Ishikawa (cell line): ENCODE data around the gene NMU.

Experiments
- CEBPB ChIP-seq: IDR thresholded peaks from 2 replicates; pipeline ENCODE4 v1.6.1; 2012
- CREB1 ChIP-seq: IDR thresholded peaks from 2 replicates; pipeline ENCODE4 v1.6.1; 2012; ENCODE audit warnings: low read depth
- EGR1 ChIP-seq: IDR thresholded peaks from 2 replicates; pipeline ENCODE4 v1.6.1; 2012
- EP300 ChIP-seq: IDR thresholded peaks from 2 replicates; pipeline ENCODE4 v1.6.1; 2012; ENCODE audit warnings: borderline replicate concordance
- FOXM1 ChIP-seq: IDR thresholded peaks from 2 replicates; pipeline ENCODE4 v1.6.1; 2012; ENCODE audit warnings: low read depth, borderline replicate concordance
- NFIC ChIP-seq: IDR thresholded peaks from 2 replicates; pipeline ENCODE4 v1.6.1; 2012
- RAD21 ChIP-seq: IDR thresholded peaks from 2 replicates; pipeline ENCODE4 v1.6.1; 2012; ENCODE audit warnings: low read depth
- TAF1 ChIP-seq: IDR thresholded peaks from 2 replicates; pipeline ENCODE4 v1.6.1; 2012; ENCODE audit warnings: low read depth, mild to moderate bottlenecking
- TCF12 ChIP-seq: IDR thresholded peaks from 2 replicates; pipeline ENCODE4 v1.6.1; 2012; ENCODE audit warnings: low read depth
- TEAD4 ChIP-seq: IDR thresholded peaks from 2 replicates; pipeline ENCODE4 v1.6.1; 2012
- YY1 ChIP-seq: IDR thresholded peaks from 2 replicates; pipeline ENCODE4 v1.6.1; 2012; ENCODE audit warnings: low read depth
- ZBTB7A ChIP-seq: IDR thresholded peaks from 2 replicates; pipeline ENCODE4 v1.6.1; 2012; ENCODE audit warnings: low read depth
- TF ChIP-seq, protein P1 (sequence below): IDR thresholded peaks from 2 replicates; pipeline ENCODE4 v1.6.1; 2012
- TF ChIP-seq, protein P2 (sequence below): IDR thresholded peaks from 2 replicates; pipeline ENCODE4 v1.6.1; 2012; ENCODE audit warnings: low read depth, mild to moderate bottlenecking
- TF ChIP-seq, protein P3 (sequence below): IDR thresholded peaks from 2 replicates; pipeline ENCODE4 v1.6.1; 2012

Gene NMU

DNA sequence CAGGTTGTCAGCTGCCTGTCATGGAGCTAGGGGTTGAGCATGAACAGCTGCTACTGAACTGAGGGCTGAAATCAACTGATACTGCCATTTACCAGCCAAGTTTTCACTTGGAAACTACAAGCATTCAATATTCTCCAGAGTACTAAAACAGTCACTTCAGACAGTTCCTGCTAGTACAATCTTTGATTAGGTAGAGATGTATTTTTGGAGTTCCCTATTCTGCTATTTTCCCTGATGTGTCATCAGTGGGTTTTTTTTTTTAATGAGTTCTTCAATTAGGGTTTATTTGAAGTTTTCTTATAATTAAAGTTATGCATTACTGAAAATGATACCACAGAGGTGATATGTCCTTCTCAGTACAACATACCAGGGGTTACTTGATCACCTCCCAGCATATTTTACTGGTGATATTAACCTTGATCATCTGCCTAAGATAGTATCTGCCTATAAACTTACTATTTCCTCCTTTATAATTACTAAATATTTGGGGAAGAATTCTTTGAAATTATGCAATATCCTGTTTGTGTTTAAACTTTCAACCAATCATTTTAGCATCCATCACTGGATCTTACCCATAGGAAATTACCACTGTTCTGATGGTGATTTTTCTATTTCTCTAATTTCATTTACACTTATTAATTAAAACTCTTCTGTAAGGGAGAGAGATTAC, 57.6 kb downstream of the NMU start:
- TF ChIP-seq YY1 (no peak), TEAD4 (no peak)

DNA sequence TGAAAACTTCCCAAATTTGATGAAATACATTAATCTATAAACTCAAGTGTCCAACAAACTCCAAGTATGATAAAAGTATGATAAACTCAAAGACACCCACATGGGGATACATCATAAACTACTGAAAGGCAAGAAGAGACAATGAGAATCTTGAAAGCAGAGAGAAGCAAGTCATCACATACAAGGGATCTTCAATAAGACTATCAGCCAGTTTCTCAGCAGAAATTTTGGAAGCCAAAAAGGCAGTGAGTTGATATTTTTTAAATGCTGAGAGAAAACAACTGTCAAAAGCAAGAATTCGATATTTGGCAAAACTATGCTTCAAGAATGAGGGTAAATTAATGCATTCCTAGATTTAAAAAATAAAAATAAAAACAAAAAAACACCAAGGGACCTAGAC, 60.6 kb downstream of the NMU start:
- TF ChIP-seq, protein P1, sequence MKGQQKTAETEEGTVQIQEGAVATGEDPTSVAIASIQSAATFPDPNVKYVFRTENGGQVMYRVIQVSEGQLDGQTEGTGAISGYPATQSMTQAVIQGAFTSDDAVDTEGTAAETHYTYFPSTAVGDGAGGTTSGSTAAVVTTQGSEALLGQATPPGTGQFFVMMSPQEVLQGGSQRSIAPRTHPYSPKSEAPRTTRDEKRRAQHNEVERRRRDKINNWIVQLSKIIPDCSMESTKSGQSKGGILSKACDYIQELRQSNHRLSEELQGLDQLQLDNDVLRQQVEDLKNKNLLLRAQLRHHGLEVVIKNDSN, result no peak
- no peak for TF ChIP-seq CEBPB
- no peak for TF ChIP-seq CREB1
- TF ChIP-seq RAD21, result no peak
- TF ChIP-seq EGR1, result no peak
- no peak for TF ChIP-seq TAF1
- TF ChIP-seq ZBTB7A, result no peak
- TF ChIP-seq FOXM1, result no peak
- TF ChIP-seq, protein P2, sequence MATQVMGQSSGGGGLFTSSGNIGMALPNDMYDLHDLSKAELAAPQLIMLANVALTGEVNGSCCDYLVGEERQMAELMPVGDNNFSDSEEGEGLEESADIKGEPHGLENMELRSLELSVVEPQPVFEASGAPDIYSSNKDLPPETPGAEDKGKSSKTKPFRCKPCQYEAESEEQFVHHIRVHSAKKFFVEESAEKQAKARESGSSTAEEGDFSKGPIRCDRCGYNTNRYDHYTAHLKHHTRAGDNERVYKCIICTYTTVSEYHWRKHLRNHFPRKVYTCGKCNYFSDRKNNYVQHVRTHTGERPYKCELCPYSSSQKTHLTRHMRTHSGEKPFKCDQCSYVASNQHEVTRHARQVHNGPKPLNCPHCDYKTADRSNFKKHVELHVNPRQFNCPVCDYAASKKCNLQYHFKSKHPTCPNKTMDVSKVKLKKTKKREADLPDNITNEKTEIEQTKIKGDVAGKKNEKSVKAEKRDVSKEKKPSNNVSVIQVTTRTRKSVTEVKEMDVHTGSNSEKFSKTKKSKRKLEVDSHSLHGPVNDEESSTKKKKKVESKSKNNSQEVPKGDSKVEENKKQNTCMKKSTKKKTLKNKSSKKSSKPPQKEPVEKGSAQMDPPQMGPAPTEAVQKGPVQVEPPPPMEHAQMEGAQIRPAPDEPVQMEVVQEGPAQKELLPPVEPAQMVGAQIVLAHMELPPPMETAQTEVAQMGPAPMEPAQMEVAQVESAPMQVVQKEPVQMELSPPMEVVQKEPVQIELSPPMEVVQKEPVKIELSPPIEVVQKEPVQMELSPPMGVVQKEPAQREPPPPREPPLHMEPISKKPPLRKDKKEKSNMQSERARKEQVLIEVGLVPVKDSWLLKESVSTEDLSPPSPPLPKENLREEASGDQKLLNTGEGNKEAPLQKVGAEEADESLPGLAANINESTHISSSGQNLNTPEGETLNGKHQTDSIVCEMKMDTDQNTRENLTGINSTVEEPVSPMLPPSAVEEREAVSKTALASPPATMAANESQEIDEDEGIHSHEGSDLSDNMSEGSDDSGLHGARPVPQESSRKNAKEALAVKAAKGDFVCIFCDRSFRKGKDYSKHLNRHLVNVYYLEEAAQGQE, result no peak
- no peak for TF ChIP-seq TEAD4
- TF ChIP-seq TCF12, result no peak
- no peak for TF ChIP-seq NFIC
- TF ChIP-seq YY1, result no peak
- no peak for TF ChIP-seq EP300

DNA sequence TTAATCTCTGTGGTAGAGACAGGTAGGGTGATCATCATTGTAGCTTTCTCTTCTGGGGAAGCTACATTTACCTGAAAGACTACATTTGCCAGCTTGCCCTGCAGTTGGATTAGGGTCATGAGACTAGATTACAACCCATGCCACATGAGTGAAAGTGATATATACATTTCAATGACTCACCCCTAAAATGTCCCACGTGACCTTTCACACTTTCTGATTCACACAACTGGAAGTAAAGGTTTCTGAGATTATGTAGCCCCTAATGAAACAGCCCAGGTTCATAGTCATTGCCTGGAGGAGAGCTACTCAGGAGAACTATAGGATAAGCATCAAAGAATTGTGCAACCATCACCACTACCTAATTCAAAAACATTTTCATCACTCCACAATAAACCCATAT, 61.8 kb downstream of the NMU start:
- TF ChIP-seq, protein P1, result no peak
- TF ChIP-seq TCF12, result no peak
- TF ChIP-seq CEBPB, result no peak
- no peak for TF ChIP-seq RAD21
- TF ChIP-seq, protein P2, result no peak
- TF ChIP-seq TAF1, result no peak
- TF ChIP-seq YY1, result no peak
- TF ChIP-seq ZBTB7A, result no peak
- no peak for TF ChIP-seq EGR1
- TF ChIP-seq FOXM1, result no peak

DNA sequence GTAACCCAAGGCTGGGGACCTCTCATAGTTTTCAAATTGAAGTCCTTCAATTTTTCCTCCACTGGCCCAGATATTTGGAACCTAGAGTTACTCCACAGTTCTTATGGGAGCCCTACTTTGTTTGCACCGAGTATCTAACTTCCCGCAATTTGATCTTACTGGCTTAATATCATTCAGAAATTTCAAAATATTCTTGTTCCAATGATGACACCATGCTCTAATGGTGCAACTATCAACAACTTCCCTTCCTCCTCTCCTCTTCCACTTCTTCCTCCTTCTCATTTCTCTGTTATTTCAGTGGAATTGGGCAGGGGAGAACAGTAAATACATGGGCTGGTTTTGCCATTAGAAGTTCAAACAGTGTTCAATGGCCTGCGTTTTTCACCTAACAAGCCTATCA, 64.3 kb downstream of the NMU start:
- TF ChIP-seq CREB1, result no peak
- no peak for TF ChIP-seq ZBTB7A
- no peak for TF ChIP-seq EGR1
- no peak for TF ChIP-seq FOXM1
- TF ChIP-seq TAF1, result no peak
- TF ChIP-seq, protein P3, sequence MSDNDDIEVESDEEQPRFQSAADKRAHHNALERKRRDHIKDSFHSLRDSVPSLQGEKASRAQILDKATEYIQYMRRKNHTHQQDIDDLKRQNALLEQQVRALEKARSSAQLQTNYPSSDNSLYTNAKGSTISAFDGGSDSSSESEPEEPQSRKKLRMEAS, result no peak
- TF ChIP-seq TCF12, result no peak
- no peak for TF ChIP-seq EP300
- TF ChIP-seq NFIC, result no peak
- TF ChIP-seq, protein P1, result no peak
- no peak for TF ChIP-seq YY1
- no peak for TF ChIP-seq TEAD4
- no peak for TF ChIP-seq CEBPB
- TF ChIP-seq RAD21, result no peak
- TF ChIP-seq, protein P2, result no peak
